NCI-H526 treated with DMSO at 0.1 percent for 48 hours (cell line): ENCODE data around the gene KLHL1.
A peak's percentile ranks its signal among the peaks of the same experiment; 100 is the strongest.
"Not testable (repeated sequence)": the region's sequence is repeated elsewhere in the genome, so short reads cannot be mapped to it uniquely, and the experiment has no call there.

Source experiments
- DNase-seq: peaks from one replicate; lab custom pipeline; 2025; lab: John Stamatoyannopoulos, UW

The KLHL1 gene

GRCh38 chr13:70108356-70109105 is at the start of gene KLHL1:
Gene KLHL1, minus strand, starts transcription at chr13:70108452. Its CDS starts 753 bp downstream, at chr13:70107699.
- DNase-seq, result no peak

GRCh38 chr13:70142658-70143057 is 34.4 kb upstream of the KLHL1 start:
- not testable (repeated sequence) for DNase-seq

- no peak for DNase-seq
These were observed 19.8 kb upstream of the KLHL1 start for GRCh38 chr13:70128098-70128497.

GRCh38 chr13:70125693-70126092 is 17.4 kb upstream of the KLHL1 start:
- no peak for DNase-seq

- DNase-seq, result no peak
These were observed 9.2 kb upstream of the KLHL1 start for GRCh38 chr13:70117338-70117905.

GRCh38 chr13:70107498-70108281 is 562 bp downstream of the KLHL1 start, which contains the start of gene ATXN8OS:
Gene ATXN8OS, plus strand, starts transcription at chr13:70107826.
- no peak for DNase-seq

GRCh38 chr13:70107125-70107497 is 1.1 kb downstream of the KLHL1 start:
- DNase-seq, result no peak

GRCh38 chr13:70104481-70104880 is 3.8 kb downstream of the KLHL1 start:
- no peak for DNase-seq

GRCh38 chr13:70098669-70099068 is 9.6 kb downstream of the KLHL1 start:
- no peak for DNase-seq

GRCh38 chr13:70090036-70090723 is 18.1 kb downstream of the KLHL1 start:
- no peak for DNase-seq

- no peak for DNase-seq
These were observed 19.3 kb downstream of the KLHL1 start for GRCh38 chr13:70088926-70089325.

GRCh38 chr13:70087247-70087646 is 21.0 kb downstream of the KLHL1 start:
- no peak for DNase-seq

- DNase-seq, result no peak
These were observed 28.2 kb downstream of the KLHL1 start for GRCh38 chr13:70080012-70080411.

GRCh38 chr13:70054572-70054971 is 53.7 kb downstream of the KLHL1 start:
- no peak for DNase-seq

GRCh38 chr13:70051531-70051930 is 56.7 kb downstream of the KLHL1 start:
- peak; percentile 4 for DNase-seq

- no peak for DNase-seq
These were observed 64.6 kb downstream of the KLHL1 start for GRCh38 chr13:70043685-70044084.

- DNase-seq, result no peak
These were observed 66.1 kb downstream of the KLHL1 start for GRCh38 chr13:70042193-70042592.

GRCh38 chr13:70034286-70034685 is 74.0 kb downstream of the KLHL1 start:
- no peak for DNase-seq

GRCh38 chr13:70027551-70027950 is 80.7 kb downstream of the KLHL1 start:
- DNase-seq, result no peak

- DNase-seq, result no peak
These were observed 84.7 kb downstream of the KLHL1 start for GRCh38 chr13:70023516-70023915.

GRCh38 chr13:70022646-70023045 is 85.6 kb downstream of the KLHL1 start:
- no peak for DNase-seq

- no peak for DNase-seq
These were observed 92.1 kb downstream of the KLHL1 start for GRCh38 chr13:70016116-70016515.
